ACC112 (cell line): ENCODE measurements around the gene STEAP3.

ENCODE experiments used
- H2AFZ ChIP-seq: fragments of 200-600 bp; sonication (generic); one replicate; pipeline ENCODE4 v1.6.0; 2017; ENCODE audit warnings: antibody characterized with exemption, low read length; ENCODE audit not compliant: unreplicated experiment
- H3K27ac ChIP-seq: fragments of 200-600 bp; sonication (generic); 2 replicates; pipeline ENCODE4 v1.5.1; 2014; ENCODE audit warnings: low read depth, mild to moderate bottlenecking, antibody characterized with exemption, low read length, moderate library complexity
- H3K27me3 ChIP-seq: fragments of 200-600 bp; sonication (generic); 2 replicates; pipeline ENCODE4 v1.6.1; 2014; ENCODE audit warnings: mild to moderate bottlenecking, antibody characterized with exemption, low read length, moderate library complexity, mixed read lengths; ENCODE audit not compliant: insufficient read depth
- H3K36me3 ChIP-seq: fragments of 200-600 bp; sonication (generic); 2 replicates; pipeline ENCODE4 v1.6.1; 2016; ENCODE audit warnings: mild to moderate bottlenecking, antibody characterized with exemption, low read length, moderate library complexity, mixed read lengths; ENCODE audit not compliant: insufficient read depth
- H3K4me1 ChIP-seq: fragments of 200-600 bp; sonication (generic); one replicate; pipeline ENCODE4 v1.6.1; 2016; ENCODE audit warnings: low read length, mixed read lengths; ENCODE audit not compliant: insufficient read depth, unreplicated experiment, control insufficient read depth
- H3K4me3 ChIP-seq: fragments of 200-600 bp; sonication (generic); 2 replicates; pipeline ENCODE4 v1.5.1; 2014; ENCODE audit warnings: mild to moderate bottlenecking, low read depth, low read length
- H3K79me2 ChIP-seq: fragments of 200-600 bp; sonication (generic); one replicate; pipeline ENCODE4 v1.6.0; 2016; ENCODE audit warnings: low read length; ENCODE audit not compliant: control insufficient read depth, unreplicated experiment, insufficient read depth

STEAP3 gene

GRCh38 chr2:119223521-119224390 lies at the start of gene STEAP3:
Gene STEAP3 (plus strand): TSS chr2:119223834. CDS start chr2:119231013, 7,179 bp downstream.
- peak within 1 kb of the TSS; percentile 97 for H3K4me3 ChIP-seq
- no peaks in the 10 kb centered on the region for H3K36me3 ChIP-seq
- H3K27ac ChIP-seq: no peak within 1 kb of the TSS
- peak within 1 kb of the TSS; percentile 97 for H2AFZ ChIP-seq
- peaks cover 34% of the 10 kb centered on the region for H3K79me2 ChIP-seq
- no peaks in the 10 kb centered on the region for H3K27me3 ChIP-seq
- H3K4me1 ChIP-seq: peaks cover 13% of the 10 kb centered on the region

- Histone ChIP-seq H3K79me2 (no peaks in the 10 kb centered on the region), H3K36me3 (no peaks in the 10 kb centered on the region), H3K4me1 (peaks cover 4% of the 10 kb centered on the region), H2AFZ (no peak overlapping the region), H3K27me3 (peaks cover 11% of the 10 kb centered on the region; the same call in 1 of the 2 replicates), H3K4me3 (no peak overlapping the region), H3K27ac (no peak overlapping the region)
Measured at GRCh38 chr2:119174216-119174992, 49.2 kb upstream of the STEAP3 start.

GRCh38 chr2:119174993-119175347 lies 48.7 kb upstream of the STEAP3 start:
- Histone ChIP-seq H3K27me3 (peaks cover 5% of the 10 kb centered on the region; the same call in 1 of the 2 replicates), H3K27ac (no peak overlapping the region), H3K79me2 (no peaks in the 10 kb centered on the region), H3K36me3 (no peaks in the 10 kb centered on the region), H3K4me3 (no peak overlapping the region), H2AFZ (no peak overlapping the region), H3K4me1 (peaks cover 8% of the 10 kb centered on the region)

GRCh38 chr2:119175517-119175916 lies 48.1 kb upstream of the STEAP3 start:
- H3K36me3 ChIP-seq: no peaks in the 10 kb centered on the region
- no peak overlapping the region for H3K4me3 ChIP-seq
- no peak overlapping the region for H3K27ac ChIP-seq

GRCh38 chr2:119177171-119177837 lies 46.3 kb upstream of the STEAP3 start:
- Histone ChIP-seq H3K27ac (no peak overlapping the region), H3K27me3 (no peaks in the 10 kb centered on the region), H3K4me3 (no peak overlapping the region), H3K4me1 (peaks cover 8% of the 10 kb centered on the region), H3K79me2 (no peaks in the 10 kb centered on the region), H2AFZ (no peak overlapping the region), H3K36me3 (no peaks in the 10 kb centered on the region)

More at GRCh38 chr2:119175517-119175916, 48.1 kb upstream of the STEAP3 start:
- no peaks in the 10 kb centered on the region for H3K79me2 ChIP-seq
- no peak overlapping the region for H2AFZ ChIP-seq
- H3K4me1 ChIP-seq: peaks cover 8% of the 10 kb centered on the region
- peaks cover 3% of the 10 kb centered on the region; the same call in 1 of the 2 replicates for H3K27me3 ChIP-seq

GRCh38 chr2:119177838-119178190 lies 45.8 kb upstream of the STEAP3 start:
- Histone ChIP-seq H3K27ac (no peak overlapping the region), H3K27me3 (no peaks in the 10 kb centered on the region), H3K4me3 (no peak overlapping the region), H3K36me3 (no peaks in the 10 kb centered on the region), H3K4me1 (peaks cover 8% of the 10 kb centered on the region), H2AFZ (no peak overlapping the region), H3K79me2 (no peaks in the 10 kb centered on the region)

- H3K79me2 ChIP-seq: no peaks in the 10 kb centered on the region
- peaks cover 8% of the 10 kb centered on the region for H3K4me1 ChIP-seq
- no peaks in the 10 kb centered on the region for H3K36me3 ChIP-seq
- H3K27ac ChIP-seq: no peak overlapping the region
- no peak overlapping the region for H2AFZ ChIP-seq
- H3K4me3 ChIP-seq: no peak overlapping the region
- no peaks in the 10 kb centered on the region for H3K27me3 ChIP-seq
Measured at GRCh38 chr2:119178776-119179175, 44.9 kb upstream of the STEAP3 start.

GRCh38 chr2:119179202-119179601 lies 44.4 kb upstream of the STEAP3 start:
- no peaks in the 10 kb centered on the region for H3K36me3 ChIP-seq
- H3K4me1 ChIP-seq: peaks cover 8% of the 10 kb centered on the region
- H3K27ac ChIP-seq: no peak overlapping the region
- H3K79me2 ChIP-seq: no peaks in the 10 kb centered on the region
- H3K4me3 ChIP-seq: no peak overlapping the region
- no peaks in the 10 kb centered on the region for H3K27me3 ChIP-seq
- no peak overlapping the region for H2AFZ ChIP-seq

- no peaks in the 10 kb centered on the region for H3K79me2 ChIP-seq
- no peaks in the 10 kb centered on the region for H3K36me3 ChIP-seq
- peaks cover 8% of the 10 kb centered on the region for H3K4me1 ChIP-seq
- no peak overlapping the region for H3K4me3 ChIP-seq
- H3K27me3 ChIP-seq: no peaks in the 10 kb centered on the region
- H2AFZ ChIP-seq: no peak overlapping the region
- no peak overlapping the region for H3K27ac ChIP-seq
Measured at GRCh38 chr2:119179991-119180390, 43.6 kb upstream of the STEAP3 start.

GRCh38 chr2:119180892-119181291 lies 42.7 kb upstream of the STEAP3 start:
- H3K27ac ChIP-seq: no peak overlapping the region
- no peaks in the 10 kb centered on the region for H3K79me2 ChIP-seq
- H2AFZ ChIP-seq: no peak overlapping the region
- H3K4me1 ChIP-seq: peaks cover 8% of the 10 kb centered on the region
- no peak overlapping the region for H3K4me3 ChIP-seq
- peaks cover under 1% of the 10 kb centered on the region; the same call in 1 of the 2 replicates for H3K27me3 ChIP-seq
- no peaks in the 10 kb centered on the region for H3K36me3 ChIP-seq
